ENCODE data around the gene CTDSPL2.
"Not testable (repeated sequence)": the region's sequence is repeated elsewhere in the genome, so short reads cannot be mapped to it uniquely, and the experiment has no call there.

GRCh38 chr15:44560926-44561325, 133.5 kb downstream of the CTDSPL2 start:
- not testable (repeated sequence) for TF ChIP-seq POLR2A (IDR thresholded peaks at IDR 0.05; ENCODE audit: low read depth, low read length); PAX5 (IDR thresholded peaks at IDR 0.05; ENCODE audit: insufficient read depth, low read length, severe bottlenecking); POLR2AphosphoS5 (IDR thresholded peaks at IDR 0.05; ENCODE audit: low read depth, low read length)

Data from GM12891 (cell line).